HG03457 (cell line): ENCODE measurements around the gene FNDC3B.
"Not testable (repeated sequence)": the region's sequence is repeated elsewhere in the genome, so short reads cannot be mapped to it uniquely, and the experiment has no call there.

Experiments
- ATAC-seq: cut with Tn5 transposase; IDR thresholded peaks from one replicate; pipeline ENCODE4 v1.9.1; 2021; ENCODE audit warnings: moderate number of reproducible peaks; ENCODE audit not compliant: unreplicated experiment

Gene FNDC3B

DNA sequence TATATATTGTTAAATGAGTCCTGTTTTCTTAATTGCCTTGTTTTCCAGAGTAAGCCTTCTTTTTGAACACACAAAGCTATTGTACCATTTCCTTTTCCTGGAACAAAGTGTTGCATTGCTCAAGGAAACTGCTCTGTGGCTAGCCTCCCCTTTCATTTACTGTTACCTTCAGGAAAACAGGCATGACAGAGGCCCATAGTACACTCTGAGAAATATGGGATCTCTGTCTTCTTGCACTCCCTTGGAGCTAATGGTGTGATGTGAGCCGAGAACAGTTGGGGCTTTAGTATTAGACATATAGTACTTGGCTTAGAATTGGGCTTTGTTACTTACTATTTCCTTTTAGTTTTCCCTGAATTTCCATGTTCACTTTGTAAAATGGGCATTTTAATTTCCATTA lies 215.2 kb downstream of the FNDC3B start:
- ATAC-seq: no peak

DNA sequence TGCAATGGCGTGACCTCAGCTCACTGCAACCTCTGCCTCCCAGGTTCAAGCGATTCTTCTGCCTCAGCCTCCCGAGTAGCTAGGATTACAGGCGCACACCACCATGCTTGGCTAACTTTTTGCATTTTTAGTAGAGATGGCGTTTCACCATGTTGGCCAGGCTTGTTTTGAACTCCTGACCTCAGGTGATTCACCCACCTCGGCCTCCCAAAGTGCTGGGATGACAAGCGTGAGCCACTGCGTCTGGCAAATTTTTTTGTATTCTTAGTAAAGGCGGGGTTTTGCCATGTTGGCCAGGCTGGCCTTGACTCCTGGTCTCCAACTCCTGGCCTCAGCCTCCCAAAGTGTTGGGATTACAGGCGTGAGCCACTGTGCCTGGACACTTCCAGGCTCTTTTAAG lies 215.9 kb downstream of the FNDC3B start:
- not testable (repeated sequence) for ATAC-seq

DNA sequence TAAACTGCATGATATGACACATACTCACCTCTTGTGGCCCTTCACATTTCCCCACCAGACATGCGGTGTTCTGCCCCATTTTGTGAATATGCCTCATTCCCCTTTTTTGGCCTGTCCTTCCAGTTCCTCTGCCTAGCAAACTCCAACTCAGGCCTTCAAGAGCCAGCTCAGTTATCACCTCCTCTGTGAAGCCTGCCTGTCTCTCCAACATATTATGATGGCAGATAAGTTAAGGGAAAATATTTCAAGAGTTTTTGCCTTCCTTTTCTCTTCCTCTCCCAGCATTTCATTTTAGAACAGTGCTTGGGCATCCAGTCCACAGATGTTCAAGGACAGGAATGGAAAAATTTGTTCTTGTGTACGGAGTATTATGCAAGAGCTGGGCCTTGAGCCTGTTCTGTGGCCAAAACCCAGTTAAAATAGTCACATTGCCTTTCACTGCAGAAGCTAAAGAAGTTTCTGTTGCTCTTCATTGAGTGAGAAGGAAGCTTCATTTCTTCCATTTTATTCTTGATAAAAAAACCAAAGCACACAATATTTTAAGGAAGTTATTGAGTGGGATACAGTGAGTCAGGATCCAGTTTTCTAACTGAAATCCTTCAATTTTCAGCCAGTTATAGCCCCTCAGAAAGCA lies 216.8 kb downstream of the FNDC3B start:
- no peak for ATAC-seq

DNA sequence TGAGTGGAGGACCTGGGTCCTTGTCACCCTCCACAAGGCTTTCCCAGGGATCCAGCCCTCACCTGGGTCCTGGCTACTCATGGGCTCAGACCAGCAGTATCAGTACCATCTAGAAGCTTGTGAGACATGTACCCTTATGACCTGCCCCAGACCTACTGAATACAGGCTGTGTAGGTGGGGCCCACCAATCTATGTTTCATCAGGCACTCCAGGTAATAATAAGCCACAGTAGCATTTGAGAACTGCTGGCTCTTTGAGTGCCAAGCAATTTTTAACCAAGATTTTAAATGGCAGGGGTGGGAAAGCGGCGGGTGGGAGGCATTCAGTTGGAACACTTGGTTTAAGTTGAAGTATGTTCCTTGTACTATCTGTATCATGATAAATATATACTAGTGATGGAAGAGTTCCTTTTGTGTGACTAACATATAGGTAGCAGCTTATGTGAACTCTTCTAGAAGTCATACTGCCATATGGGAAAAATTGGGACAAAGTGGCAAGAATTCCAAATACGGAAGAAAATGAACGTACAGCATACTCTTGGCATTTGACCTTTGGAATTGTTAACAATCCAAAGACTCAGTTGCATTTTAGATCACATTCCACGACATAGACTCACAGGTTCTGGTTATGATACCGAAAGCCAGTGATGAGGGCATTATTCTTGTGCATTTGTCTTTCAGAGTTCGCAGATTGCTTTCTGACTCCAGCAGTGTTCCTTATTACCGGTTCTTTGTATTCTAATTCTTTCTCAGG lies 218.4 kb downstream of the FNDC3B start:
- ATAC-seq: no peak

DNA sequence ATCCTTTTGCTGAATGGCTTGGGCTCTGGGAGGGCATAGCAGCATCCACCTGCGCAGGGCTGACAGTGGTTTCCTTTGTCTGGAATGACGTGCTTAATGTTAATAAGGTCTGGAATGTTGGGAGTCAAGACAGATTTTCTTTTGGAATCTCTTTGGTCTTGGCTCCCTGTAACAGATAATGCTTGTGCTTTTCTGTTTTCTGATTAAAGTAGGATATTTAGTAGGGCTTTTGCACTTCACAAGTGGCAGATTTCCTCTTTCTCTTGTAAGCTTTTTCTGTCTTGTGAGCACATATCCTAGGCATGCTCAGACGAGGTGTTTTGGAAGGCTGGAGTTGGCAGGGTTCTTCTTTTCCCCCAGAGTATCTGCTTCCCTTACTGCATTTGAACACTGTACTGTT lies 219.2 kb downstream of the FNDC3B start:
- ATAC-seq: no peak

DNA sequence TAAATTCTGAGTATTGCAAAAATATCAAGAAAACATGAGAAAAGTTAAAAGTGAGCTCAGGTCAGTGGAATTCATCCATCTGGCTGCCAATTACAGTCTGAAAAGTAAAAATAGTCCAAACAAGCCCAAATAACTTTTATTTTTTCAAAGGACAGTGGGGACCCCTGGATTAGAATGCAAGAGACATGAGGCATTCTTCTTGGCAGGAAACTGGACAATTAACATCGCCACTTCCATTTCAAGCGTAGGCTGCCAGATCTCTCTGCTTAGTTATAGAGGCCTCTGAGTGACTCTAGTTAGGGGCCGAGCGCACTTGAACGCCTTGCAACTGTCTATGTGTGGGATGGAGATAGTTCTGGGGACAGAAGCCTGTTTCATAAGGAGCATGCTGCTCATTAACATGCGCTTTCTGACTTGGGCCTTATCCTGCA lies 219.7 kb downstream of the FNDC3B start:
- ATAC-seq: no peak

DNA sequence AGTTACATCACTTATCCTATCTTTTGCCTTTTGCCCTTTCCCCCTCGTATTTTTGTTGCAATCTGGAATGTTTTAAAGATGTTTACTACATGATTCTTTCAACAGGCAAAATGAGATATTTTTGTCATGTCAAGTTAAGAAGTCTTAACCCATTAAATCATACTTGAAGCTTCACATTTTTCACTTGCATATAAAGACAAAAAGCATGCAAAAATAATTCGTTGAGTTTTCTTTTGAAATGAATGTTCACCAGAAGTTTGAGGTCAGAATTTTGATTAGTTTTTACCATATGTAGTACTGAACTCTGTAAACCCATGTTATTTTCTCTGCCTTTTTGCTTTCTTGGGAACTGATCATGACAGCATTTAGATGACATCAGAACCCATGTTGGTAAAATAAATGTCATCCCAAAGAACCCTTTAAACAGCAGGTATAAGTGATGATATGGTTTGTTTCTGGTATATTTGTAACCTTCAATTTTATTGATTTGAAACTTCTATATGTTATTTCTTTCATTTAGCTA lies 220.4 kb downstream of the FNDC3B start:
- ATAC-seq: no peak

DNA sequence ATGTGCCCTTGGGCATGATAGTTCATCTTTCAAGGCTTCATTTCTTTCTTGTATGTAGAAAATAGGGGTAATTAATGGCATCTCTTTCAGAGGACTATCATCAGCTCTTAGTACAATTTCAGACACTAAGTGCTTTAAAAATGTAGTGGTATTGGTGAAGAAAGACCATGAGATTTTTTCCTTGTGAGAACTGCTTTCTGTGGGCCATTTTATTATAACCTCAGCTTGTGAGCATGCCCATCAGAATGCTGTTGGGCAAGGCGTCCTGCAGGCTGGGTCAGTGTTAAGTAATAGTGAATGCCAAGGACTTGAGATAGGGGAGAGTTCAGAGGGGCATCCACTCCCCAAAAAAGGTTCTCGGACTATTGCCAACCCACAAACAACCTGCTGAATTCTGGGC lies 221.0 kb downstream of the FNDC3B start:
- no peak for ATAC-seq

DNA sequence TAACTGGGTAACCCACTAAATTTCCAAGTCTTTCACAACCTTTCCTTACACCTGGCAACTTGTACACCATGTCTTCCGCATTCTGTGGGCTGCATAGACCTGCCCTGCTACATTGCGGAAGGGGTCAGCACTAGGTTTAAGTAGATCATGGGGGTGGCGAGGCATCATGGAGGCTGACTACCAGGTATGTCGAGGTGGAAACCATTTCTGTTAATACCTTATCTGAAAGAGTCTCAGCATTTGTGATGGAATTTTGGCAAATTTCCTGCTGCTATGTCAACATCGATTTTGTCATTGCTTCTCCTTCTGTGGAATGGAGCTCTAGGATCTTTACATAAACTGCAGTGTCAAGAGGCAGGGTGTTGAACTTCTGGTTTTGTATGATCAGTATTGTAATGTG lies 221.7 kb downstream of the FNDC3B start:
- ATAC-seq: no peak

DNA sequence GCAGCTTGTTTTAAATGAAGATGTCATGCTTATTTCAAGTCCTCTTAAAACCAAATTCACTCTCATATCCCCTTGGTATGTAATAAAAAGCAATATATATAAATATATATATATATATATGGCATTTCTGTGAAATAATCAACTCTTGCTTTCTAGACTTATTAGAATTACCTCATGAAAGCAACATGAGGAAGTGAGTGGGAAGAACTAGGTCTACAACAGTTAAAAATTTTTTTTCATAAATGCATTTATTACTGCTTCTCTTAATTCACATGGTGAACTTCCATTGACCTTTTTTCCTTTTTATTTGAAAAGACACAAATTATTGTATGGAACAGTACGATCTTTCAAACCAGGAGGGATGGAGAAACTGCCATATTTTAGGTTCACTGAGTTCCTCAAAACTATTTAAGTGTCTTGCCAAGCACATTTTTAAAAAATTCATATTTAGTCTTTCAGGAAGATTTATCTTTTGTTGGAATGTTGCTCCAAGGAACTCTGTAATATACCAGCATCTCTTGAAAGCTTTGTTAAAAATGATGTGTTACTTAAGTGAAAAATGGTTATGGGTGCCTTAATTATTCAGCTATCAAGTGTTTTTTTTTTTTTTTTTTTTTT lies 223.7 kb downstream of the FNDC3B start:
- no peak for ATAC-seq

DNA sequence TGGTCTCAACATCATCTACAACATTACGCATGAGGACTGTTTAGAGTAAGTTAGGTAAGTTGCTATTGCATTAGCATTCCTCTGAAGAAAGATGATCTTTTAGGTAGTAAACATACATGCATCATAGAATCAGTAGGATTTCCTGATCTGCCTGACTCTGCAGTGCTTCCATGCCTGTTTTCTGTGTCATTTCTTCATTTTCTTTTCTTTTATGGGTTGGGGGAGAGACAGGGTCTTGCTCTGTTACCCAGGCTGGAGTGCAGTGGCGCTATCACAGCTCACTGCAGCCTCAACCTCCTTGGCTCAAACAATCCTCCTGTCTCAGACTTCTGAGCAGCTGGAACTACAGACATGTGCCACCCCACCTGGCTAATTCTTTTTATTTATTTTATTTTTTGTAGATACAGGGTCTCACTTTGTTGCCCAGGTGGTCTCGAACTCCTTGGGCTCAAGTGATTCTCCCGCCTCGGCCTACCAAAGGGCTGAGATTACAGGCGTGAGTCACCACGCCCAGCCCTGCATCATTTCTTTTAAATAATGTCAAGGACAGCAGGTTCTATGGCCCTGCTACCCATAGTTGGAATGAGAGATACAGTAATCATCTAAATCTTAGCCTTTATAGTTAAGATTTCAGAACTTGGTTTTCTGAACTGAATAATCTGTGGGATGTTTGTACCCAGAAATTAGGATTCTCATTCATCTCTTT lies 224.6 kb downstream of the FNDC3B start:
- no peak for ATAC-seq

DNA sequence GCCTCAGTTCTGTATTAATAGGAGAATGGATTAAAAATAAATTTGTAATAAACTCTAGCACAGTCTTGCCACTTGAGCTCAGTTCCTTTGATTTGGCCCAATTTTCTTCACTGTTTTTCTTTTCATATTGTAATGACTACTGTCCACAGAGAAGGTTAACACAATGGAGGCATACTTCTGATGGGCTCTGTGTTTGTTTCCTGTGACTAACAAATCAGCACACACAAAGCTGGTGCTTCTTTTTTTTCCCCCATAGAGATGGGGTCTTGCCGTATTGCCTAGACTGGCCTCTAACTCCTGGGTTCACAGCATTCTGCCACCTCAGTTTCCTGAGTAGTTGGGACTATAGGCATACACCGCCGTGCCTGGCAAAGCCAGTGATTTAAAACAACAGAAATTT lies 226.7 kb downstream of the FNDC3B start:
- ATAC-seq: no peak

DNA sequence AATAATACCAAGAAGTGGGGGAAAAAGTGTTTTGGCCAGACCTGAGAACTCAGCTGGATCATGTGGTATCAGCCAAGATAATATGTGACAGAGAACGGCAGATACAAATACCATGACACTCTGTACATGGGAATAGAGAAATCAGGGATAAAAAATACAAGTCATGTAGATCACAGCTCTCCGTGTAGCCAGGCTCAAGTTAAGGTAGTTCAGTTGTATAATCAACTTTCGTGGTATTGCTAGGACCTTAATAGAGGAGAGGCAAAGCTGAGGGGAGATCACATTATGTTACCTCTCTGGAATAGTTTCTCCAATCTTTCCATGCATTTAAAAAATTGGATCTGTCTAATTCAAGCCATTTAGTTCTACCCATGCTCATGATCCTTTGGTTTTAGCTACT lies 229.0 kb downstream of the FNDC3B start:
- ATAC-seq: no peak

DNA sequence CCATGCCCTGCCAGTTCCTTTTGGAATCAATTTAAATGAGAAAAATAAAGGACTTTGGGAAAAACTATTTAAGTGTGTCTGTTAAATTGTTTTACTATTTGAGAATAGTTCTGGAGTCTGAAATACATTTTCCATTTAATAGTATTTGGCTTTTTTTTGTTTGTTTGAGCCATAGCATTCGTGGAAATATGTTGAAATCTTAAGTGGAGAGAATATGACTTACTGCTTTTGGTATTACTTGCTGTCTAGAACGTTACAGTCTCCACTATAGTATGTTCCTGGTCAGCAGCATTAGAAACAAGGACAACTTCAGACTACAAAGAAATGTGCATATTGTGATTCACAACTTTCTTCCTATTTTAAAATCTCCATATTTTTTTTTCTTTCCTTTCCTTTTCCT lies 229.5 kb downstream of the FNDC3B start:
- no peak for ATAC-seq

DNA sequence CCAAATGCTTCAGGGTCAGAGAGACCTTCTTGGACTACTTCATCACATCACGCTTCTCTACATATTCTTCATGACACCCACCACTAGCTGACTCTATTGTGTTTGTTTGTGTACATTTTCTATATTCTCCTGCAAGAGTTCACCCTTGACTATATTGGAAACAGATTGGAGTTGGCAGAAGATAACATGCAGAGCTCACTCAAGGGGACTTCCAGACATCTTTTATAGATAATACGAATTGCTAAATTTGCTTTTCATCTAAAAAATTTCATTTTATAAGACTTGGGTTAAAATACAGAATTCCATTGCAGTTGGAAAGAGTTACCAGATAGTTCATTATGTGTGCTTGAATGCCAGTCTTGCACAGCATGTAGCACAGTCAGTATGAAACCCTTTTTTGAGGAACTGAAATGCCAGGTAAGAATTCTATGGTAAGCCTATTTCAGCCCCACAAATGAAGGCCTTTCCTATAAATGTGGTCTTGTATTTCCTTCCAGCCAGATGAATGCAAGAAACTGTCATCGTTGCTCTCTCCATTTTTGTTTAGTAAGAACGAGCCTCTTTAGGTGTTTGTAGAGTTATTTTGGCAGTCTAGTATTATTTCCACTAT lies 231.3 kb downstream of the FNDC3B start:
- ATAC-seq: peak; percentile 97

DNA sequence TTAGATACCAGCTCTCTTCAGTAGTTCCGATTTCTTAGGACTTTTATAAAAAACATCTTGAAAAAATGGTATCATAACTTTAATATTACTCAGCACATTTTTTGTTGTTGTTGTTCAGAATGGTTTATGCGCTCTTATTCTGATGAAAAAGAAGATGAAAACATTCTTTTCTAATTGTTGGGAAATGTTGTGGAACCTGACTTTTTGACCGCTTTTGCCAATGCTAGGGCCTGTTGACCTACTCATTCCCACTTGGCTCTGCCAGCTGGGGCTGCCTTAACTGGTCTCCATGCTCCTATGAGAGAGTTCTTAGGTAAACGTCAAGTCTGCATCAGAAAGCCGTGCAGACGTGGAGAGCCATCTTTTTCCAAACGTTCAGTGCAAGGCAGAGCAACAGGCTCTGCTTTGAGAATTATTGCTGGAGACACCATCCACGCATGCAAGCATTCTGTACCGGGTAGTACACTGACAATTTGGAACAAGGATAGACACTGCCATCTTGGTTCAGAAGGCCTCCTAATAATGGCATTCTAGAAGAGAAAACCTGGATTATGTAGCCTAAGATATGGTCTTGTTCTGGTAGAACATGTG lies 232.1 kb downstream of the FNDC3B start:
- no peak for ATAC-seq

DNA sequence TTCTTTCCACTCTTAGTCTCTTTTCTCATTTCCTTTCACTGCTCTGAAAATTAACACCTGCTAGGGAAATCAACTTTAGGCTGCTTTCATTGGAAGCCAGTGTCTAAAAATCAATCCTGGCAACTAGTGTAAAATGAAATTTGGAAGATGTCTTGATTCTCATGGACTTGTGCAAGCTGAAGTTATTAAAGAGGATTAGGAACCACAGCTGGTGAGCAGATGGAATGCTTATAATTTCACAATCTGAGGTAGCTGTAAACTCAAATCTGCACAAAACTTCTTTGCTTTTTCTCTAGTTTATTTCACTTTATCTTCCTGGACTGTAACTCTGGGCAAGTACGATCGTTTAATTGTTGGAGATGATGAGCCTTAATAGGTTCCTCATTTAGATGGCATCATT lies 233.3 kb downstream of the FNDC3B start:
- ATAC-seq: no peak

DNA sequence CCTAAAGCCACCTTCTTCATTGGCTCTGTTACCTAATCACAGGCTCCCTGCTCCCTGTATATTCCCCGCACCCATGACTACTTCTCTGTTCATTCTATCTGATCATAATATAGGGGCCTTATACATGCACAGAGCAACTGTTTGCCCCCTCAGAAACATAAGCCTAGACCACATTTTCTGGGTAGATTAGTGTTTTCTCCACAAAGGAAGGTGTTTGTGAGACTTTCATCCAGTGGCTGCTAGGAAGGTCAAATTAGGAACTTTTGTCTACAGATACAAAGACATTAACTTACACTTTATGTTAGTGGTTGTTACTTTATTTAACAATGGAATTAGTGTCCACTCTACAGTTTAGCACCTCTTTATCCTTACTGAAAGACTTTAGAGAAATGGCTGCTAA lies 234.0 kb downstream of the FNDC3B start:
- ATAC-seq: no peak

DNA sequence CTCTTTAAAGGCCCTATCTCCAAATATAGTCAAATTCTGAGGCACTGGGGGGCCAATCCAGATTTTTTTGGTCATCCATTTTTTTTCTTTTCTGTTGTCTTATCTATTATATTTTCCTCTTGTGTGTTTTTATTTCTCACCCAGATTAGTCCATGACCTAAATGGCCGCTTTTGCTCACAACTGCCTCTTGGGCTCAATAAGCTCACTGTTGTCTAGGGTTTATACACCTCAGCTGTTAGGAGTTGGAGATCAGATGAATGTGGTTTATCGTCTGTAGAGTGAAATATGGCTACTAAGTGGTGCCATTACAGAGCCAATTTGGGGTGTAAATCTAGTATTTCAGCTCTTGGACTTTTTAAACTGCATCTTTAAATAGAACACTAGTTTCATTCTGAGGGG lies 235.5 kb downstream of the FNDC3B start:
- no peak for ATAC-seq

DNA sequence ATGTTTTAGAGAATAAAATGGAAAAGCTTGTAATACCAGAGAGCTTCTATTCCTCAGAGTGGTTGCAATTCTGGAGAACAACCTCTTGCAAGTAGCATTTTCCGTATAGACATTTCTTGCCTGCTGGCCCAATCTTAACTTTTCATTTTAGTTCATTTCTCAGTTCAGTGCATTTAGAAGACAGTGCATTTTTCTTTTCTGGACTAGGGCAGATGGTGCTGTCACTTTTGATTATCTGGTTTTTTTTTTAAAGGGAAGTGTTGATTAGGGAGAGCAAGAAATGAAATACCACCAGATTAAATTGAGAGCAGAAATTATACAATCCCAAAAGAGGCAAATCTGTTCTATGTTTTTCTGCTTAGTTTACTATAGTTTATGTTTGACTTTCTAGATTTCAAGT lies 236.2 kb downstream of the FNDC3B start:
- no peak for ATAC-seq

DNA sequence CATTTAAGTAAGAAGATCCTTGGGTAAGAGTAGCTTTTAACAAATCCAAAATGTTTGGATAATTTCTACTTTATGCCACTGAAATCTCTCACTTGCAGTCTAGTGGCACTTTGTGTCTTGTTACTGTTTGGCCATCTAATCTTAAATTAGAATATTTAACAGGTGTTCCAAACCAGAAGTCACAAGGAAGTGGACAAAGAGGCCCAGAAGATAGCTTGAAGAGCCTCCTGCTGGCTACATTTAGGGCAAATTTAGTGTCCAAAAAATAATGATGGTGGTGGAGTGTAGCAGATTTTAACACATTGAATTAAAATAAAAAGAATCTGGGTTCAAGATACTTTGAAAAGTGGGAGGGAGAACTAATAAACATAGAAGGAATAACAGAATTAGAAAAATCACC lies 236.7 kb downstream of the FNDC3B start:
- no peak for ATAC-seq
